ENCODE results near the gene DALRD3.

The DALRD3 gene

DNA sequence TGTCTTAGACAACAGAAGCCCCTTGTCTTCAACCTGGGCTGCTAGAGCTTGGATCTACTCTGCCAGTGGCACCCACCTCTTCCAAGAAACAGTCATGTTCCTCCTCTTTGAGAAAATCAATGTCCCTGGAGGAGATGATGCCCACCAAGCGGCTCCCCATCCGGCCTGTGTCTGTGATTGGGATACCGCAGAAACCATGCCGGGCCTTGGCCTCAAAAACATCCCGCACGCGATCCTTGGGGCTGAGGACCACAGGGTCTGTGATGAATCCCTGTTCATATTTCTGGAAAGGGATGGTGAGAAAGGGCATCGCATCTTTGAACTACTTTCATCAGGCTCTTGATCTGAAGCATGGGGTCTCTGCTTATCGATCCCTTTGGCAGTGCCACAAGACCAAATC is 9.3 kb upstream of the DALRD3 start:
- Histone ChIP-seq H3K4me3 (IDR thresholded peaks at IDR 0.05; ENCODE audit: insufficient read depth, low read depth, low read length) (no peak overlapping the region), H3K9ac (no peak overlapping the region), H3K27ac (no peak overlapping the region), H3K4me1 (ENCODE audit: low read depth, poor library complexity, severe bottlenecking) (peaks cover 26% of the 10 kb centered on the region), H3K4me2 (peak overlapping the region; percentile 84; the same call in 1 of the 2 replicates), H3K79me2 (ENCODE audit: insufficient read depth, low read depth) (peaks cover 41% of the 10 kb centered on the region; the same call in 1 of the 2 replicates), H4K20me1 (ENCODE audit: insufficient read depth) (no peaks in the 10 kb centered on the region), H2AFZ (ENCODE audit: low read depth) (no peak overlapping the region), H3K36me3 (ENCODE audit: insufficient read depth) (no peaks in the 10 kb centered on the region), H3K27me3 (ENCODE audit: insufficient read depth, low read depth) (no peaks in the 10 kb centered on the region)
- TF ChIP-seq, protein P1, sequence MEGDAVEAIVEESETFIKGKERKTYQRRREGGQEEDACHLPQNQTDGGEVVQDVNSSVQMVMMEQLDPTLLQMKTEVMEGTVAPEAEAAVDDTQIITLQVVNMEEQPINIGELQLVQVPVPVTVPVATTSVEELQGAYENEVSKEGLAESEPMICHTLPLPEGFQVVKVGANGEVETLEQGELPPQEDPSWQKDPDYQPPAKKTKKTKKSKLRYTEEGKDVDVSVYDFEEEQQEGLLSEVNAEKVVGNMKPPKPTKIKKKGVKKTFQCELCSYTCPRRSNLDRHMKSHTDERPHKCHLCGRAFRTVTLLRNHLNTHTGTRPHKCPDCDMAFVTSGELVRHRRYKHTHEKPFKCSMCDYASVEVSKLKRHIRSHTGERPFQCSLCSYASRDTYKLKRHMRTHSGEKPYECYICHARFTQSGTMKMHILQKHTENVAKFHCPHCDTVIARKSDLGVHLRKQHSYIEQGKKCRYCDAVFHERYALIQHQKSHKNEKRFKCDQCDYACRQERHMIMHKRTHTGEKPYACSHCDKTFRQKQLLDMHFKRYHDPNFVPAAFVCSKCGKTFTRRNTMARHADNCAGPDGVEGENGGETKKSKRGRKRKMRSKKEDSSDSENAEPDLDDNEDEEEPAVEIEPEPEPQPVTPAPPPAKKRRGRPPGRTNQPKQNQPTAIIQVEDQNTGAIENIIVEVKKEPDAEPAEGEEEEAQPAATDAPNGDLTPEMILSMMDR (conservative IDR thresholded peaks at IDR 0.05; ENCODE audit: low read depth, low read length) = no peak

GRCh38 chr3:49026536-49026935 is 8.2 kb upstream of the DALRD3 start:
- Histone ChIP-seq H2AFZ (ENCODE audit: low read depth) (no peak overlapping the region), H3K9ac (no peak overlapping the region), H3K36me3 (ENCODE audit: insufficient read depth) (no peaks in the 10 kb centered on the region), H4K20me1 (ENCODE audit: insufficient read depth) (no peaks in the 10 kb centered on the region), H3K79me2 (ENCODE audit: insufficient read depth, low read depth) (peaks cover 45% of the 10 kb centered on the region; the same call in 1 of the 2 replicates), H3K27ac (no peak overlapping the region), H3K27me3 (ENCODE audit: insufficient read depth, low read depth) (no peaks in the 10 kb centered on the region), H3K4me3 (IDR thresholded peaks at IDR 0.05; ENCODE audit: insufficient read depth, low read depth, low read length) (no peak overlapping the region), H3K4me1 (ENCODE audit: low read depth, poor library complexity, severe bottlenecking) (peaks cover 26% of the 10 kb centered on the region), H3K4me2 (no peak overlapping the region)
- TF ChIP-seq, protein P1 (conservative IDR thresholded peaks at IDR 0.05; ENCODE audit: low read depth, low read length) = no peak

- no peak overlapping the region for H2AFZ ChIP-seq (ENCODE audit: low read depth)
- no peaks in the 10 kb centered on the region for H3K36me3 ChIP-seq (ENCODE audit: insufficient read depth)
- H3K4me1 ChIP-seq (ENCODE audit: low read depth, poor library complexity, severe bottlenecking) = peaks cover 26% of the 10 kb centered on the region
- no peak overlapping the region for H3K4me2 ChIP-seq
- H3K27me3 ChIP-seq (ENCODE audit: insufficient read depth, low read depth) = no peaks in the 10 kb centered on the region
- H4K20me1 ChIP-seq (ENCODE audit: insufficient read depth) = no peaks in the 10 kb centered on the region
- TF ChIP-seq, protein P1 (conservative IDR thresholded peaks at IDR 0.05; ENCODE audit: low read depth, low read length) = no peak
- peaks cover 45% of the 10 kb centered on the region; the same call in 1 of the 2 replicates for H3K79me2 ChIP-seq (ENCODE audit: insufficient read depth, low read depth)
- H3K27ac ChIP-seq = no peak overlapping the region
- no peak overlapping the region for H3K9ac ChIP-seq
- no peak overlapping the region for H3K4me3 ChIP-seq (IDR thresholded peaks at IDR 0.05; ENCODE audit: insufficient read depth, low read depth, low read length)
These were observed 7.6 kb upstream of the DALRD3 start for GRCh38 chr3:49025793-49026520.

- Histone ChIP-seq H4K20me1 (ENCODE audit: insufficient read depth) (no peaks in the 10 kb centered on the region), H3K4me1 (ENCODE audit: low read depth, poor library complexity, severe bottlenecking) (peaks cover 26% of the 10 kb centered on the region), H3K79me2 (ENCODE audit: insufficient read depth, low read depth) (peaks cover 45% of the 10 kb centered on the region; the same call in 1 of the 2 replicates), H3K4me2 (no peak overlapping the region), H3K27ac (no peak overlapping the region), H3K9ac (no peak overlapping the region), H3K4me3 (IDR thresholded peaks at IDR 0.05; ENCODE audit: insufficient read depth, low read depth, low read length) (no peak overlapping the region), H2AFZ (ENCODE audit: low read depth) (no peak overlapping the region), H3K36me3 (ENCODE audit: insufficient read depth) (no peaks in the 10 kb centered on the region), H3K27me3 (ENCODE audit: insufficient read depth, low read depth) (no peaks in the 10 kb centered on the region)
- TF ChIP-seq, protein P1 (conservative IDR thresholded peaks at IDR 0.05; ENCODE audit: low read depth, low read length) = no peak
These were observed 6.8 kb upstream of the DALRD3 start for GRCh38 chr3:49025005-49025792.

Data from KMS-11 (cell line).